Activated CD4-positive, alpha-beta T cell treated with anti-CD3 and anti-CD28 coated beads for 24 hours (primary cell): ENCODE measurements around the gene APOC3.

Experiments
- DNase-seq, 2 donors: peaks; one replicate each; pipeline ENCODE4 v3.0.0-alpha.2; 2020; ENCODE audit warnings: low read depth in 2 of 2

APOC3 gene

GRCh38 chr11:116804001-116804400 is 25.7 kb upstream of the APOC3 start:
- no peak for DNase-seq

DNA sequence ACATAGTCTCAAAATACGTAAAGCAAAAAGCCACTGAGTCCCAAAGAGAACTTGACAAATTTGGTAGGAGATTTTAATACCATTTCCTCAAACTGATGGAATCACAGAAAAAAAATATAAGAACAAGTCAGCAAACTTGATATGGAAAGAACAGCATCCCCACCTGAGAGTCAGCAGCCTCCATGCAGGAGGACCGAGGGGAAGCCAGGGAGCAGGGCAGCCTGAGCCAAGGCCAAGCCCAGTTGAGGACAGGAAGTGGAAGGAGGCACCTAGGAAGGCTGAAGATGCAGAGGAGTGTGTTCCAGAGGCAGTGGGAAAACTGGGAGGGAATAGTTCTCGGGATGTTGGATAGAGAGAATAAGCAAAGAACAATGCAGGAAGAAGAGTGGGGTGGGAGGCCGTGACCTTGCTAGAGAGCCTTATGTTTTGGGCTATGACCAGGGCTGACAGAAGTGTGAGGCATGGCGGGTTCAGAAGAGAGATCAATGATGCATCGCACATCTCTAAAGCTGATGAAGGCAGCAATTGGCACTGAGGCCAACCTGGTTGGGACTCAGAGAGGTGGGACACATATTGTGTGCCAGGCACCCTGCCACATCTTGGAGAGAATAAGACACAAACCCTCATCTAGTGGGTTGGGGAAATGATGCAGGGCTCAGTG is 22.0 kb upstream of the APOC3 start:
- no peak for DNase-seq

DNA sequence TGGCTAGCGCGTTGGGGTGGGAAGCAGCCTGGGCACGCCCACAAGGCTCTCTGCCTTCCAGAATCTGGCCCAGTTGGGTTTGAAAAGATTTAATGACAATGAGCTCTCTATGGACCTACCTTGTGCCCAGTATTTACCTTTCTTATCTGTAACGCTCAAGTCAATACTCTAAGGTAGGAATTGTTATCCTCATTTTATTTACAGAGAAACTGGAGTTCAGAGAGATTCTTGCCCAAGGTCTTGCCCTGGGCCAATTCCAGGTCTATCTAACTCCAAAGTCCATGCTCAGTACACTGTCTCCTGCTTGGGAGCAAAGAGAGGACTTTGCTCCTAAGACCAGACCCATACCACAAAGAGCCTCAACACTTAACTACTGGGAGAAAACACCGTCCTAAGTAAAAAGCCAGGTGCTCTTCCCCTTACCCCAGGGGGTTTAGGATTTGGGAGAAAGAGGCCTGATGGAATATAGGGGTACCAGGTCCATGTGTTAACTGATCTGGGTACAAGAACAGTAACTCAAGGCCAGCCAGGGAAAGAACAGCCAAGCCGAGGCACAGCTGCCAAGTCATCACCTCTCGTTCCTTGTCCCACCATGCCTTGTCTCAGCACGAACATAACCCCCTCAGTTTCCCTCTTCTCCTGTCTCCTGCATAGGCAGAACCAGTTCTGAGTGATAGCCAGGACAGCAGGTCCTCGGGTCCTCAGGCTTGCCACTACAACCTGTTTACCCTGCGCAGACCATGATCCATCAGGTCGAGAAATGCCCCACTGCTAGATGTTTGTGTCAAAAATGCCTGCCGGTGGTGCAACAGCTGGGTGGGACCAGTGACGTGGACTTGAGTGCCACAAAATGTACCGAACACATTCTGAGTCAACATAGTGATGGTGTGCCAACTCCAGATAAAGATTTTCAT is 21.2 kb upstream of the APOC3 start:
- DNase-seq, result no peak

- DNase-seq, result no peak
Measured at GRCh38 chr11:116811194-116811593, 18.5 kb upstream of the APOC3 start.

- no peak for DNase-seq
Measured at GRCh38 chr11:116812109-116812508, 17.6 kb upstream of the APOC3 start.

- no peak for DNase-seq
Measured at GRCh38 chr11:116813170-116813569, 16.5 kb upstream of the APOC3 start.

DNA sequence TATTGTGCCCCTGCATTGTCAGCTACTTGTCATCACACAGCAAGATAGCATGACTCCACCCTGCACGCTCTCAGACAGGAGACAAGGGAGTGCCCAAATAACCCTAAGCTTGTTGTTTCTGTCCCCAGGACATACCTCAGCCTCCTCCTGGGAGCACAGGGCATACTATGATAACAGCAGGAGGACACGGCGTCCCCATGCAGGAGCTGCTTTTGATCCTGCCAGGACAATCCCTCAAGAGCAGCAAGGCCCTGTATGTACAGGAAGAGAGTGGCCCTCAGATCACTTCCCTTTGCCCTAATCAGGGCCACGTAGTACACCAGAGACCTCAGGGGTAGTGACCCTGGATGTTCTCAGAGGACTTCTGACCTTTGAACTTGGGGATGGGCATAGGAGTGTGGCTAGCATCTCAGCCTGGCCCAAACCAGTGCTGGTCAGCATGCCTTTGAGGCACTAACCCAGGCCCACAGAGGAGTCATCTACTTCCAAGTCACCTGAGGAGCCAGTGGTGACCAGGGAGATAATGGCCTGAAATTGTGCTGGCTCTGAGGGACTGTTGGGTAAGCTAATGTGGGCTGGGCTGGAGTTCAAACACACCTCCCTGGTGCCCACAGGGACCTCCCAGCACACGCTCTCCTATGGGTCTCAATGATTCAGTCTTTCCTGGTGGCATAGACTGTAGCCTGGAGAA is 15.8 kb upstream of the APOC3 start:
- no peak for DNase-seq

DNA sequence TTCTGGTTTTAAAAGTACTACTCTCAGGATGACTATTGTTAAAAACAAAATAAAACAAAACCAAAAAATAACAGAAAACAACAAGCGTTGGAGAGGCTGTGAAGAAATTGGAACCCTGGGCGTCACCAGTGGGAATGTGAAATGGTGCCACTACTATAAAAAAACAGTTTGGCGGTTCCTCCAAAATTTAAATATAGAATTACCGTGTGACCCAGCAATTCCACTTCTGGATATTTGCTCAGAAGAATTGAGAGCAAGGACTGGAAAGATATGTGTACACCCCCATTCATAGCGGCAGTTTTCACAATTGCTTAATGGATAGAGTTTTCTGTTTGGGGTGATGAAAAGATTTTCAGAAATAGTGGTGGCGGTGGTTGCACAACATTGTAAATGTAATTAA is 15.2 kb upstream of the APOC3 start:
- no peak for DNase-seq

- DNase-seq, result no peak
Measured at GRCh38 chr11:116819049-116819448, 10.7 kb upstream of the APOC3 start.

- DNase-seq, result no peak
Measured at GRCh38 chr11:116821050-116821918, 8.4 kb upstream of the APOC3 start.

DNA sequence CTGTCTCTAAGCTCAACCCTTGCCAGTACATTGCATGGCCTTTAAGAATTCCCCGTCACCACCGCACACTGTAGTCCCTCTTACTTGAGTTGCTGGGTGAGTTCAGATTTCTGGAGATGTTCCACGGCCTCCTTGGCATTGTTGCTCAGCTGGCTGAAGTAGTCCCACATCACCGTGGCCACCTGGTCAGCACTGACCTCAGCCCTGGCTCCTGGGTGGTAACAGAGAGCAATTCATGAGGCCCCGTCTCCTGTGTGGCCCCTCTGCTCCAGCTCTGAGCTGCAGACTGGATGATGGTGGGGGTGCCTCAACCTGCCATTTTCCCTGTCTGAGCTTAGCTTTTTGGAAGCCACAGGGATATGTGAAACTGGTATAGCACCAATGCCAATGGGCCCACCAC is 7.1 kb upstream of the APOC3 start:
- no peak for DNase-seq

GRCh38 chr11:116823031-116823843 is 6.5 kb upstream of the APOC3 start, which contains the start of gene APOA4:
Gene APOA4 (minus strand): TSS chr11:116823304. CDS start chr11:116823191, 113 bp downstream.
- no peak for DNase-seq

- DNase-seq, result no peak
Measured at GRCh38 chr11:116825434-116825833, 4.3 kb upstream of the APOC3 start.

DNA sequence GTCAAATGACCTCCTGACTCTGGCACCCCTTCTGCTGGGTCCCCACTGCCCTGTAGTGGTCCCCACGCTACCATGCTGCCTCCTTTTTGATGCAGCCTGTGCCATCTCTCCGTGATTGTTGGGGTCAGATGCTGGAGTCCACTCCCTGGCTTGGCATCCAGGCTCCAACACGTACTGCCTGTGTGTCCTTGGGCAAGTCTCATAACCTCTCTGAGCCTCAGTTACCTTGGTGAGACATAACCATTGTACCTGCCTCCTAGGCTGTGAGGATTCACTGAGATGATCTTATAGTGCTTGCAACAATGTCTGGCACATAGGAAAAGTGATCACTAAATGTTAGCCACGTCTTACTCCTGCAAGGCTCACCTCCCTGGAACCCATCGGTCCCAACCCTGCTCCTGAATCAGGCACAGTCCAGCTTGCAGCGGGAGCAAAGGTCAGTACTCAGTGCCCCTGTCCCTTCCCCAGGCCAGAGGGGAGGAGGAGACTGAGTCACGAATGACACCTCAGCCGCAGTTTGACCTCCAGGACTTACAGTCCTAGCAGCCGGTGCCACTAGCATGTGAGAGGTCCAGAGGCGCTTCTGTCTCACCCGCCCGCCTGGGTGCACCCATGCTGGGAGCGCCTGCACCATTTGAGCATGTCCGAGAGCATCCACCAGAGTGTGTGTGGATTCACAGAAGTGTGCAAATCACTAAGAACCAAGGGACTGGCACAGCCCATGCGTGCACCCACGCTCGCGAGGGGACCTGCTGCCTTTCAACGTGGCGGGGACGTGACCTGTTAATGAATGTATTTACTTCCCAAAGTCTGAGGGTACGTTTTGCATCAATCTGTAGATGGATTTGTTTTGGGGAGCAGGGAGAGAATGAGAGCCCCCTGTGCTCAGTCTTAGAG is 3.6 kb upstream of the APOC3 start:
- no peak for DNase-seq

- no peak for DNase-seq
Measured at GRCh38 chr11:116826751-116827431, 2.8 kb upstream of the APOC3 start.

DNA sequence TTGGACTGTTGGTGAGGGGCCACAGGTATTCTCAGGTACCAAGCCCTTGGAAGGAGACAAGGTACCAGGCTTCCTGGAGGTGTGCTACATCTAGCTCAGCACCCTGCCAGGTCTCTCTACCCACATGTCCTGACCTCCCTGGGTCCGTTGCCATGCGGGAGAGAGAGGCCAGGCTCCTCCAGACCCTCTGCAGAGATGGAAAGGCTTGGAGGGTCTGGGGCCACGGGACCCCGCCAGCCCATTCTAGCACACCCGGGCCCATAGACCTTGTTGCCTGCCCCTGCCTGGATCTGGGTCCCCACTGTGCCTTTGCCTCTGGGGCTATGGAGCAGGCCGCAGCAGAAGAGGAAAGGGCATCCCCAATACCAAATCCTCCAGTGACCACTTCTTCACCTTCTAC is 2.2 kb upstream of the APOC3 start:
- no peak for DNase-seq

DNA sequence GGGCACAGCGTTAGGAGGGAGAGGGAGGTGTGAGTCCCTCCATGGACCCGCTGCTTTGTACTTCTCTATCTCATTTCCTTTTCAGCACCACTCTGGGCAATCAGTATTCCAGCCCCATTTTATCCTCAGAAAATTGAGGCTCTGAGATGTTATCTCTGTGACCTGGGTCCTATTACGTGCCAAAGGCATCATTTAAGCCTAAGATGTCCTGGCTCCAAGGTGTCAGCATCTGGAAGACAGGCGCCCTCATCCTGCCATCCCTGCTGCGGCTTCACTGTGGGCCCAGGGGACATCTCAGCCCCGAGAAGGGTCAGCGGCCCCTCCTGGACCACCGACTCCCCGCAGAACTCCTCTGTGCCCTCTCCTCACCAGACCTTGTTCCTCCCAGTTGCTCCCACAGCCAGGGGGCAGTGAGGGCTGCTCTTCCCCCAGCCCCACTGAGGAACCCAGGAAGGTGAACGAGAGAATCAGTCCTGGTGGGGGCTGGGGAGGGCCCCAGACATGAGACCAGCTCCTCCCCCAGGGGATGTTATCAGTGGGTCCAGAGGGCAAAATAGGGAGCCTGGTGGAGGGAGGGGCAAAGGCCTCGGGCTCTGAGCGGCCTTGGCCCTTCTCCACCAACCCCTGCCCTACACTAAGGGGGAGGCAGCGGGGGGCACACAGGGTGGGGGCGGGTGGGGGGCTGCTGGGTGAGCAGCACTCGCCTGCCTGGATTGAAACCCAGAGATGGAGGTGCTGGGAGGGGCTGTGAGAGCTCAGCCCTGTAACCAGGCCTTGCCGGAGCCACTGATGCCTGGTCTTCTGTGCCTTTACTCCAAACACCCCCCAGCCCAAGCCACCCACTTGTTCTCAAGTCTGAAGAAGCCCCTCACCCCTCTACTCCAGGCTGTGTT is 829 bp upstream of the APOC3 start:
- DNase-seq, result no peak
